ENCODE data around the gene NEURL4. TPM values are rescaled to one million over a fixed set of nuclear protein-coding genes. Genes with fewer than 3 reads are reported as not detected.
A peak's percentile ranks its signal among the peaks of the same experiment; 100 is the strongest.
"Not testable (repeated sequence)": the region's sequence is repeated elsewhere in the genome, so short reads cannot be mapped to it uniquely, and the experiment has no call there.

The NEURL4 gene
- total RNA-seq, 2 donors from 2014 or later = 30.2 to 55.8 TPM

- Histone ChIP-seq H3K4me3 (no peak overlapping the region), H3K36me3 (no peaks in the 10 kb centered on the region), H3K9me3 (no peaks in the 10 kb centered on the region), H3K27me3 (no peaks in the 10 kb centered on the region), H3K9ac (ENCODE audit: low read depth in 2 of 2, low read length in 2 of 2) (no peak overlapping the region), H3K4me1 (peaks cover 3% of the 10 kb centered on the region), H3K27ac (no peak overlapping the region)
- DNase-seq = no peak
- intact Hi-C loops (cut with DNase I) = loop anchor here (5.0 kb wide), 1 partner anchor 295 kb away; no protein-coding TSS in a partner anchor
- TF ChIP-seq, protein P1, sequence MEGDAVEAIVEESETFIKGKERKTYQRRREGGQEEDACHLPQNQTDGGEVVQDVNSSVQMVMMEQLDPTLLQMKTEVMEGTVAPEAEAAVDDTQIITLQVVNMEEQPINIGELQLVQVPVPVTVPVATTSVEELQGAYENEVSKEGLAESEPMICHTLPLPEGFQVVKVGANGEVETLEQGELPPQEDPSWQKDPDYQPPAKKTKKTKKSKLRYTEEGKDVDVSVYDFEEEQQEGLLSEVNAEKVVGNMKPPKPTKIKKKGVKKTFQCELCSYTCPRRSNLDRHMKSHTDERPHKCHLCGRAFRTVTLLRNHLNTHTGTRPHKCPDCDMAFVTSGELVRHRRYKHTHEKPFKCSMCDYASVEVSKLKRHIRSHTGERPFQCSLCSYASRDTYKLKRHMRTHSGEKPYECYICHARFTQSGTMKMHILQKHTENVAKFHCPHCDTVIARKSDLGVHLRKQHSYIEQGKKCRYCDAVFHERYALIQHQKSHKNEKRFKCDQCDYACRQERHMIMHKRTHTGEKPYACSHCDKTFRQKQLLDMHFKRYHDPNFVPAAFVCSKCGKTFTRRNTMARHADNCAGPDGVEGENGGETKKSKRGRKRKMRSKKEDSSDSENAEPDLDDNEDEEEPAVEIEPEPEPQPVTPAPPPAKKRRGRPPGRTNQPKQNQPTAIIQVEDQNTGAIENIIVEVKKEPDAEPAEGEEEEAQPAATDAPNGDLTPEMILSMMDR (IDR thresholded peaks at IDR 0.05) = no peak
Measured at GRCh38 chr17:7346761-7347614, 17.9 kb upstream of the NEURL4 start.

- H3K4me1 ChIP-seq = no peaks in the 10 kb centered on the region
- intact Hi-C loops (cut with DNase I) = no loop called here
- no peaks in the 10 kb centered on the region for H3K36me3 ChIP-seq
- no peak for DNase-seq
- no peaks in the 10 kb centered on the region for H3K27me3 ChIP-seq
- no peak overlapping the region for H3K4me3 ChIP-seq
- TF ChIP-seq, protein P1 (IDR thresholded peaks at IDR 0.05) = no peak
- no peaks in the 10 kb centered on the region for H3K9me3 ChIP-seq
- no peak overlapping the region for H3K9ac ChIP-seq (ENCODE audit: low read depth in 2 of 2, low read length in 2 of 2)
- no peak overlapping the region for H3K27ac ChIP-seq
Measured at GRCh38 chr17:7343250-7343649, 14.1 kb upstream of the NEURL4 start.

- DNase-seq = no peak
- intact Hi-C loops (cut with DNase I) = no loop called here
- no peaks in the 10 kb centered on the region for H3K9me3 ChIP-seq
- H3K4me3 ChIP-seq = no peak overlapping the region
- H3K4me1 ChIP-seq = no peaks in the 10 kb centered on the region
- H3K9ac ChIP-seq (ENCODE audit: low read depth in 2 of 2, low read length in 2 of 2) = no peak overlapping the region
- no peak overlapping the region for H3K27ac ChIP-seq
- H3K36me3 ChIP-seq = no peaks in the 10 kb centered on the region
- no peaks in the 10 kb centered on the region for H3K27me3 ChIP-seq
- TF ChIP-seq, protein P1 (IDR thresholded peaks at IDR 0.05) = no peak
Measured at GRCh38 chr17:7341842-7342241, 12.7 kb upstream of the NEURL4 start.

DNA sequence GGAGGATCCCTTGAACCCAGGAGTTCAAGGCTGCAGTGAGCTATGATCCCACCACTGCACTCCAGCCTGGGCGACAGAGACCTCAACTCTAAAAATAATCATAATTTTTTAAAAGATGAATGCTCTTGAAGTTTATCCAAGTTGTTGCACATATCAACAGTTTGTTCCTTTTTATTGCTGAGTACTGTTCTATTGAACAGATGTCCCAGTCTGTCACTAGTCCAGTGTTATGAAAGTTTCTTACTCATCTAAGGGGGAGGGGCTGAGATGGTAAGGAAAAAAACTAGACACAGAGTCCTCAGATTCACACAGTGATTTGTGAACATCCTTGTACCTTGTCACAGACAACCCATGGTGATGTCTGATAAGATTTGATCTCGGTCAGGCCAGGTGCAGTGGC, 11.0 kb upstream of the NEURL4 start:
- TF ChIP-seq, protein P1 (IDR thresholded peaks at IDR 0.05) = no peak
- Histone ChIP-seq H3K27me3 (no peaks in the 10 kb centered on the region), H3K27ac (no peak overlapping the region), H3K9me3 (no peaks in the 10 kb centered on the region), H3K4me1 (no peaks in the 10 kb centered on the region), H3K9ac (ENCODE audit: low read depth in 2 of 2, low read length in 2 of 2) (no peak overlapping the region), H3K4me3 (no peak overlapping the region), H3K36me3 (no peaks in the 10 kb centered on the region)
- intact Hi-C loops (cut with DNase I) = no loop called here
- no peak for DNase-seq

DNA sequence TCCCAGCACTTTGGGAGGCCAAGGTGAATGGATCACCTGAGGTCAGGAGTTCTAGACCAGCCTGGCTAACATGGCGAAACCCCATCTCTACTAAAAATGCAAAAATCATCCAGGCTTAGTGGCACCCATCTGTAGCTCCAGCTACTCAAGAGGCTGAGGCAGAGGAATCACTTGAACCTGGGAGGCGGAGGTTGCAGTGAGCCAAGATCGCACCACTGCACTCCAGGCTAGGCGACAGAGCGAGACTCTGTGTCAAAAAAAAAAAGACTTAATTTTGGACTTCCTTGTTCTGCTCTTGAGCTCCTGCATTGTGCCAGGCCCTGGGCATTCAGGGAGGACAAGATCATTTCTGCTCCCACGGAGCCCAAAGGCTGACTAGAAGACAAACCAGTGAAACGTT, 8.5 kb upstream of the NEURL4 start:
- H3K36me3 ChIP-seq; H3K27ac ChIP-seq; H3K9ac ChIP-seq (ENCODE audit: low read depth in 2 of 2, low read length in 2 of 2); intact Hi-C loops (cut with DNase I); DNase-seq; H3K4me1 ChIP-seq; H3K9me3 ChIP-seq; H3K27me3 ChIP-seq: not testable (repeated sequence)
- H3K4me3 ChIP-seq = peak overlapping the region; percentile 27

Data from colonic mucosa (tissue), 4 donors.